Cerebellar cortex (tissue), 1 donor: ENCODE data around the gene FERMT1.
"Not testable (repeated sequence)": the region's sequence is repeated elsewhere in the genome, so short reads cannot be mapped to it uniquely, and the experiment has no call there.

ENCODE experiments used
- DNase-seq: peaks from one replicate; pipeline ENCODE4 v3.0.0-alpha.2; 2015; ENCODE audit warnings: low spot score

The FERMT1 gene

GRCh38 chr20:6039766-6040165 lies 83.1 kb downstream of the FERMT1 start:
- no peak for DNase-seq

GRCh38 chr20:6038256-6038655 lies 84.6 kb downstream of the FERMT1 start:
- DNase-seq, result no peak

- no peak for DNase-seq
These were observed 85.7 kb downstream of the FERMT1 start for GRCh38 chr20:6037082-6037481.

GRCh38 chr20:6036213-6036612 lies 86.6 kb downstream of the FERMT1 start:
- no peak for DNase-seq

GRCh38 chr20:6034134-6034969 lies 88.5 kb downstream of the FERMT1 start:
- no peak for DNase-seq

GRCh38 chr20:6032907-6033306 lies 89.9 kb downstream of the FERMT1 start:
- not testable (repeated sequence) for DNase-seq

GRCh38 chr20:6030453-6031080 lies 92.3 kb downstream of the FERMT1 start:
- DNase-seq, result no peak

GRCh38 chr20:6029538-6029937 lies 93.3 kb downstream of the FERMT1 start:
- no peak for DNase-seq

- no peak for DNase-seq
These were observed 94.0 kb downstream of the FERMT1 start for GRCh38 chr20:6028818-6029217.

GRCh38 chr20:6026051-6026450 lies 96.8 kb downstream of the FERMT1 start:
- DNase-seq, result no peak
